H1 (cell line): Measurements from ENCODE around the gene BRCA1. TPM values are rescaled to one million over a fixed set of nuclear protein-coding genes. Genes with fewer than 3 reads are reported as not detected.
"Not testable (repeated sequence)": the region's sequence is repeated elsewhere in the genome, so short reads cannot be mapped to it uniquely, and the experiment has no call there.

Source experiments
- CTCF ChIA-PET: fragments of 300-600 bp; sonication (Branson Sonifier 250); formaldehyde crosslinking; loops from one replicate; lab custom pipeline; 2021; ENCODE audit not compliant: partially characterized antibody; lab: Charles Lee
- POLR2A ChIA-PET: fragments of 300-600 bp; sonication (Branson Sonifier 250); formaldehyde crosslinking; loops from one replicate; lab custom pipeline; 2021; ENCODE audit warnings: inconsistent platforms; ENCODE audit not compliant: partially characterized antibody; lab: Charles Lee
- DNase-seq, 2 experiments: peaks; one replicate each; pipeline versions ENCODE4 v3.0.0 to v3.0.0-alpha.2; 2010 to 2022; ENCODE audit warnings: low spot score in 2 of 2, low read depth in 1 of 2, mixed read lengths in 1 of 2
- FAIRE-seq: peaks from 2 replicates; lab custom pipeline; 2011; peaks lifted over from hg19 to GRCh38; lab: Jason Lieb, UNC
- H2AFZ ChIP-seq: 2 replicates; pipeline ENCODE4 v1.8.1; 2012; ENCODE audit warnings: low read length, inconsistent platforms
- H2AK5ac ChIP-seq: 2 replicates; pipeline ENCODE4 v1.6.1; 2013; ENCODE audit warnings: low read depth, low read length
- H2BK120ac ChIP-seq: replicated peaks from 2 replicates; pipeline ENCODE3; 2013; ENCODE audit warnings: low read depth, low read length, inconsistent platforms
- H2BK12ac ChIP-seq: 2 replicates; pipeline ENCODE4 v1.6.1; 2013; ENCODE audit warnings: low read depth, low read length
- H2BK15ac ChIP-seq: 2 replicates; pipeline ENCODE4 v1.6.1; 2013; ENCODE audit warnings: low read length
- H2BK20ac ChIP-seq: 2 replicates; pipeline ENCODE4 v1.6.1; 2013; ENCODE audit warnings: low read length
- H2BK5ac ChIP-seq: 2 replicates; pipeline ENCODE4 v1.6.1; 2013; ENCODE audit warnings: low read depth, low read length
- H3K14ac ChIP-seq: 2 replicates; pipeline ENCODE4 v1.6.1; 2013; ENCODE audit warnings: inconsistent platforms; ENCODE audit not compliant: insufficient read length
- H3K18ac ChIP-seq: 2 replicates; pipeline ENCODE4 v1.6.1; 2013; ENCODE audit warnings: low read length; ENCODE audit errors: extremely low read depth
- H3K23ac ChIP-seq: 2 replicates; pipeline ENCODE4 v1.6.1; 2013; ENCODE audit warnings: inconsistent platforms; ENCODE audit not compliant: insufficient read length
- H3K23me2 ChIP-seq: 2 replicates; pipeline ENCODE4 v1.6.1; 2013; ENCODE audit warnings: low read depth, low read length
- H3K27ac ChIP-seq: 2 replicates; pipeline ENCODE4 v1.6.1; 2011; ENCODE audit warnings: low read depth, low read length, inconsistent platforms
- H3K27me3 ChIP-seq, 4 experiments: replicated peaks in 1 of 4; 1 replicate in 1 of 4; 2 replicates in 3 of 4; pipeline versions ENCODE4 v1.6.1 to v1.8.1; 2011 to 2013; ENCODE audit warnings: low read length in 3 of 4, mild to moderate bottlenecking in 3 of 4, inconsistent platforms in 2 of 4, mixed read lengths in 2 of 4, moderate library complexity in 1 of 4; ENCODE audit not compliant: control insufficient read depth in 3 of 4, insufficient read depth in 3 of 4; ENCODE audit errors: extremely low read depth in 1 of 4
- H3K36me3 ChIP-seq, 4 experiments: 2 replicates each; pipeline versions ENCODE4 v1.6.1 to v1.8.1; 2011 to 2013; ENCODE audit warnings: mild to moderate bottlenecking in 4 of 4, low read length in 3 of 4, moderate library complexity in 2 of 4, control low read depth in 1 of 4, inconsistent platforms in 1 of 4; ENCODE audit not compliant: insufficient read depth in 4 of 4, control insufficient read depth in 2 of 4
- H3K4ac ChIP-seq: replicated peaks from 2 replicates; pipeline ENCODE3; 2013; ENCODE audit warnings: low read length, low read depth, mixed read lengths, inconsistent platforms; ENCODE audit not compliant: insufficient read length
- H3K4me1 ChIP-seq, 4 experiments: replicated peaks in 1 of 4; 1 replicate in 1 of 4; 2 replicates in 3 of 4; pipeline versions ENCODE4 v1.6.1 to v1.8.1; 2011 to 2013; ENCODE audit warnings: low read length in 3 of 4, inconsistent platforms in 2 of 4, mixed read lengths in 1 of 4; ENCODE audit not compliant: insufficient read depth in 4 of 4, control insufficient read depth in 3 of 4
- H3K4me2 ChIP-seq, 2 experiments: 2 replicates each; pipeline versions ENCODE4 v1.6.1 to v1.8.1; 2011 to 2013; ENCODE audit warnings: low read depth in 2 of 2, low read length in 2 of 2, control low read depth in 1 of 2, inconsistent platforms in 1 of 2, mild to moderate bottlenecking in 1 of 2; ENCODE audit not compliant: insufficient read depth in 1 of 2
- H3K4me3 ChIP-seq, 4 experiments: fragments of 200-600, 300-600 bp in 1 of 4; sonication (generic), shearing (Covaris generic), sonication (Bioruptor Twin) in 1 of 4; 2 replicates each; pipeline versions ENCODE4 v1.5.1 to v1.8.1; 2011 to 2016; ENCODE audit warnings: low read length in 4 of 4, low read depth in 3 of 4, control low read depth in 2 of 4, inconsistent platforms in 2 of 4, mild to moderate bottlenecking in 2 of 4, mixed read lengths in 1 of 4, moderate library complexity in 1 of 4; ENCODE audit not compliant: insufficient read depth in 2 of 4; ENCODE audit errors: extremely low read depth in 1 of 4
- H3K56ac ChIP-seq: replicated peaks from 2 replicates; pipeline ENCODE3; 2013; ENCODE audit warnings: low read depth, mild to moderate bottlenecking, mixed read lengths, low read length, inconsistent platforms; ENCODE audit not compliant: insufficient read length
- H3K79me1 ChIP-seq: 2 replicates; pipeline ENCODE4 v1.6.1; 2013; ENCODE audit warnings: low read depth, low read length, control low read depth
- H3K79me2 ChIP-seq, 2 experiments: 2 replicates each; pipeline versions ENCODE4 v1.6.1 to v1.8.1; 2012 to 2013; ENCODE audit warnings: low read length in 2 of 2, mild to moderate bottlenecking in 2 of 2, inconsistent platforms in 1 of 2; ENCODE audit not compliant: insufficient read depth in 2 of 2, control insufficient read depth in 1 of 2
- H3K9ac ChIP-seq, 4 experiments: replicated peaks in 1 of 4; 1 replicate in 1 of 4; 2 replicates in 3 of 4; pipeline versions ENCODE4 v1.6.1 to v1.8.1; 2011 to 2013; ENCODE audit warnings: low read depth in 3 of 4, low read length in 3 of 4, control low read depth in 2 of 4, mild to moderate bottlenecking in 2 of 4, moderate library complexity in 2 of 4, inconsistent platforms in 1 of 4; ENCODE audit errors: extremely low read depth in 1 of 4
- H3K9me3 ChIP-seq, 2 experiments: 2 replicates each; pipeline versions ENCODE4 v1.6.1 to v1.8.1; 2012 to 2013; ENCODE audit warnings: mild to moderate bottlenecking in 2 of 2, moderate library complexity in 2 of 2, control low read depth in 1 of 2, inconsistent platforms in 1 of 2, low read depth in 1 of 2, low read length in 1 of 2, mixed read lengths in 1 of 2; ENCODE audit not compliant: insufficient read depth in 2 of 2
- H4K20me1 ChIP-seq, 2 experiments: replicated peaks in 1 of 2; 2 replicates each; pipeline versions ENCODE3 to v1.8.1; 2011 to 2013; ENCODE audit warnings: inconsistent platforms in 2 of 2, low read length in 2 of 2, mild to moderate bottlenecking in 1 of 2; ENCODE audit not compliant: insufficient read depth in 2 of 2, control insufficient read depth in 1 of 2
- H4K5ac ChIP-seq: 2 replicates; pipeline ENCODE4 v1.6.1; 2013; ENCODE audit warnings: low read length, low read depth, mixed read lengths, inconsistent platforms; ENCODE audit not compliant: insufficient read length
- H4K8ac ChIP-seq: 2 replicates; pipeline ENCODE4 v1.8.0; 2013; ENCODE audit warnings: mild to moderate bottlenecking, moderate library complexity, low read length, inconsistent platforms; ENCODE audit not compliant: insufficient read depth; ENCODE audit errors: extremely low read depth
- H4K91ac ChIP-seq: replicated peaks from 2 replicates; pipeline ENCODE3; 2013; ENCODE audit warnings: low read length, mixed read lengths, inconsistent platforms; ENCODE audit not compliant: insufficient read length
- WGBS, 2 experiments: shearing (Covaris generic) in 1 of 2; methylation state at CpG; one replicate each; pipeline versions ENCODE4 v1.1.6 to v1.1.7; 2013 to 2015; ENCODE audit warnings: low lambda C conversion rate in 2 of 2, mixed read lengths in 2 of 2, inconsistent platforms in 1 of 2, low coverage in 1 of 2, missing lambda C conversion rate in 1 of 2; ENCODE audit not compliant: insufficient replicate concordance in 2 of 2, insufficient coverage in 1 of 2, insufficient read length in 1 of 2; ENCODE audit errors: extremely low coverage in 1 of 2, missing lambda C conversion rate in 1 of 2; 5-methylcytosine and 5-hydroxymethylcytosine counted together
- polyA plus RNA-seq, 7 experiments: library from polyadenylated mRNA; depleted of rRNA in 3 of 7; stranded (reverse) in 5 of 7; unstranded in 2 of 7; fragments of >200 nt in 5 of 7; fragments of 200-250 nt in 2 of 7; gene quantifications; 1 replicate in 5 of 7; 2 replicates in 1 of 7; 4 replicates in 1 of 7; pipeline versions ENCODE4 v1.2.1 to v1.2.3, GENCODE V29; 2011 to 2013; ENCODE audit warnings: missing spikeins in 2 of 7, mixed read lengths in 2 of 7
- total RNA-seq: library from RNA; stranded (reverse); fragmentation: NEBNext Ultra II Directional; extraction: Animal tissue kit (Norgen Biotek cat#: 25700); gene quantifications from 2 replicates; pipeline ENCODE4 v1.2.1, GENCODE V29; 2021

BRCA1 gene
- total and polyA plus RNA-seq, 2 of the 8 experiments (the other 6 are each of a cell fraction or from before 2014, with no cell fraction given): 30.7 to 39.2 TPM

DNA sequence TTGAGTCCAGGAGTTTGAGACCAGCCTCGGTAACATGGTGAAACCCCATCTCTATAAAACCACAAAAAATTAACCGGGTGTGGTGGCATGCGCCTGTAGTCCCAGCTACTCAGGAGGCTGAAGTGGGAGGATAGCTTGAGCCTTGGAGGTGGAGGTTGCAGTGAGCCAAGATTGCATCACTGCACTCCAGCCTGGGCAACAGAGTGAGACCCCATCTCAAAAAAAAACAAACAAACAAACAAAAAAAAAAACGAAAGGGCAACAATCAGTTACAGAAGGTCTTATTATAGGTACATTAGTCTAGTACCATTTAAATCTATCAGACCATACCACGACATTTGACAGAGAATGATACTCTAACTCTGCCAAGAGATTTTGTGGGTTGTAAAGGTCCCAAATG is 29.8 kb downstream of the BRCA1 start:
- H3K4ac ChIP-seq, H2BK120ac ChIP-seq, H3K4me3 ChIP-seq, FAIRE-seq, H3K4me1 ChIP-seq, H3K79me1 ChIP-seq, H2BK12ac ChIP-seq, H3K23ac ChIP-seq, H3K4me2 ChIP-seq, H3K14ac ChIP-seq, H3K56ac ChIP-seq, DNase-seq, H3K27ac ChIP-seq, H3K23me2 ChIP-seq, H2AFZ ChIP-seq, H2BK5ac ChIP-seq, H4K8ac ChIP-seq, POLR2A ChIA-PET, H2BK20ac ChIP-seq, H4K20me1 ChIP-seq, H4K91ac ChIP-seq, H3K18ac ChIP-seq, H3K79me2 ChIP-seq, H2AK5ac ChIP-seq, H2BK15ac ChIP-seq, H3K9ac ChIP-seq, H3K27me3 ChIP-seq, H4K5ac ChIP-seq, H3K9me3 ChIP-seq: not testable (repeated sequence)
- H3K36me3 ChIP-seq: peaks cover 8 to 43% (median 27%) of the 10 kb centered on the region in 4 experiments; a peak in 7 of 8 replicates
- CTCF ChIA-PET: interaction anchor here (0.7 to 1.7 kb wide), 4 partner anchors 9 to 166 kb away, joined by 3 to 4 read pairs (median 3); no protein-coding TSS in a partner anchor
- WGBS, 2 experiments: 82% methylated on average over 5 of the region's 5 CpGs; no CpG with 5 or more reads in 1 of the 2 experiments
